ENCODE measurements around the gene SDHA.

DNA sequence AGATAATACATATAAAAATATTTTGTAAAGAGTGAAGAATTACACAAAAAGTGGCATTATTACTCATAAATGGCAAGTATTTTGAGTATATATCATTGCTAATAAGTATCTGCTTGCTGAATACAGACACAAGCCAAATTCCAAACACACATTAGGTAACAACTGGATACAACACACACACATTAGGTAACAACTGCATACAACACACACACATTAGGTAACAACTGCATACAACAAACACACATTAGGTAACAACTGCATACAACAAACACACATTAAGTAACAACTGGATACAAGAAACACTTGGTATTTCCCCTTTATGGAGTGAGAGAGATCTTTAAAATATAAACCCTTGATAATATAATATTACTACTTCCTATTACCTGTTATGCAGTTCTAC is 13.7 kb upstream of the SDHA start:
- TF ChIP-seq, protein P1, sequence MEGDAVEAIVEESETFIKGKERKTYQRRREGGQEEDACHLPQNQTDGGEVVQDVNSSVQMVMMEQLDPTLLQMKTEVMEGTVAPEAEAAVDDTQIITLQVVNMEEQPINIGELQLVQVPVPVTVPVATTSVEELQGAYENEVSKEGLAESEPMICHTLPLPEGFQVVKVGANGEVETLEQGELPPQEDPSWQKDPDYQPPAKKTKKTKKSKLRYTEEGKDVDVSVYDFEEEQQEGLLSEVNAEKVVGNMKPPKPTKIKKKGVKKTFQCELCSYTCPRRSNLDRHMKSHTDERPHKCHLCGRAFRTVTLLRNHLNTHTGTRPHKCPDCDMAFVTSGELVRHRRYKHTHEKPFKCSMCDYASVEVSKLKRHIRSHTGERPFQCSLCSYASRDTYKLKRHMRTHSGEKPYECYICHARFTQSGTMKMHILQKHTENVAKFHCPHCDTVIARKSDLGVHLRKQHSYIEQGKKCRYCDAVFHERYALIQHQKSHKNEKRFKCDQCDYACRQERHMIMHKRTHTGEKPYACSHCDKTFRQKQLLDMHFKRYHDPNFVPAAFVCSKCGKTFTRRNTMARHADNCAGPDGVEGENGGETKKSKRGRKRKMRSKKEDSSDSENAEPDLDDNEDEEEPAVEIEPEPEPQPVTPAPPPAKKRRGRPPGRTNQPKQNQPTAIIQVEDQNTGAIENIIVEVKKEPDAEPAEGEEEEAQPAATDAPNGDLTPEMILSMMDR (IDR thresholded peaks at IDR 0.05 in 2 of 3, conservative IDR thresholded peaks at IDR 0.05 in 1 of 3; ENCODE audit: borderline replicate concordance in 1 of 3, insufficient read depth in 1 of 3, low read depth in 2 of 3, low read length in 2 of 3): no peak
- no peak for TF ChIP-seq POLR2A (IDR thresholded peaks at IDR 0.05; ENCODE audit: borderline replicate concordance, extremely low read depth, insufficient read depth, insufficient read length)

Measured in HCT116 (cell line).